Lower leg skin (tissue), 4 donors: ENCODE data around the gene ATP5F1D. TPM values are rescaled to one million over a fixed set of nuclear protein-coding genes. Genes with fewer than 3 reads are reported as not detected.

Experiments
- DNase-seq, 2 donors: peaks; one replicate each; pipeline ENCODE4 v3.0.0-alpha.2; 2019; ENCODE audit warnings: low spot score in 2 of 2
- H3K4me3 ChIP-seq: fragments of 200-600 bp; sonication (generic); 2 replicates; pipeline ENCODE4 v1.5.1; 2017; ENCODE audit warnings: mild to moderate bottlenecking, low read depth; ENCODE audit not compliant: poor library complexity, severe bottlenecking
- POLR2A ChIP-seq, 2 donors: fragments of 450-650 bp; IDR thresholded peaks; one replicate each; pipeline ENCODE4 v1.6.1; 2016 to 2017; ENCODE audit warnings: antibody characterized with exemption in 2 of 2, mild to moderate bottlenecking in 1 of 2, moderate library complexity in 1 of 2
- WGBS, 2 donors: methylation state at CpG; one replicate each; pipeline ENCODE4 v1.1.5; 2018; 5-methylcytosine and 5-hydroxymethylcytosine counted together
- intact Hi-C: fragments of 100-400 bp; cut with DNase I; formaldehyde crosslinking; loops from one replicate; pipeline ENCODE4 v1.15.0; 2023; ENCODE audit warnings: low total_unique reads
- total RNA-seq, 4 donors: library from RNA; depleted of rRNA; stranded (reverse); fragments of >200 nt; gene quantifications; one replicate each; pipeline ENCODE4 v1.1.0, GENCODE V29; 2016
- TF ChIP-seq, protein P1 (sequence below), 3 donors: fragments of 450-650 bp; IDR thresholded peaks; one replicate each; pipeline ENCODE4 v1.5.1; 2016; ENCODE audit warnings: antibody characterized with exemption in 3 of 3, mild to moderate bottlenecking in 3 of 3, moderate library complexity in 2 of 3

The ATP5F1D gene
- total RNA-seq, 4 donors from 2014 or later = 121 to 198 (median 146) TPM

DNA sequence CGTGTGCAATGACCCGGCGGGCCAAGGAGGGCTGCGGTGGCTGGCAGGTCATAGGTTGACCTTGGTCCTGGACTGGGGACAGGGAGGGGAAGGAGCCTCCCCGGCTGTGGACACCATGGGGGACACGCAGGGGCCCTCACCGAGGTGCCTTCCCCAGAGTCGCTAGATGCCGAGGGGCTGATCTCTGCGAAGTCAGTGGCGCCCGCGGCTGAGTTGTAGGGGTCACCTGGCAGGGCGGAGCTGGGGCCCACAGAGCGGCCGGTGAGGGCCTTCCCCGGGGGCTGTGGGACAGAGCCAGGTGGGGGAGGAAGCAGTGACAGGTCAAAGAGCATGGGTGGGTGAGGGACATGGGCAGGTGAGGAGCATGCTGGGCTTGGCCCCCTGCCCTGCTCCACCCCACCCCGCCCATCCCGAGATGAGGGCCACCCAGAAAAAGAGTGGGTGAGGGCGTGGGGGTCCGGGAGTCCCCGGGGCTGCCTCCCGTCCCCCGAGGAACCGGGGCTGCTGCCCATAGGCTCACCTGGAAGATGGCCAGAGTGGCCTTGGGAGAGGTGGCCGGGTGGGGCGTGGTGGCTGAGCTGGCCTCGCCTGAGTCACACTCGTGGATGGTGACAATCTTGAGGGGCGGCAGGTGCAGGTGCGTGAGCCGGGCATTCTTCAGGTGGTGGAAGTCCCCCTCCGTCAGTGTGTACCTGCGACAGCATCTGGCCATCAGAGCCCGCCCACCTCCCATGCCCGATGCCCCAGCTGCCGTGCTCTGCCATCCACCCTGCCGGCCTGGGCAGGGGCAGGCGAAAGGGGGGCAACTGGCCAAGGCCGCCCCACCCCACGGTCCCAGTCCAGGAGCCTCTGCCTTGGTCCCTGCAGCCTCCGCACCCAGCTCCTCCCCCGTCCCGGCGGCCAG, 7.2 kb upstream of the ATP5F1D start:
- intact Hi-C loops = no loop called here
- no peak for TF ChIP-seq POLR2A (IDR thresholded peaks at IDR 0.05)
- TF ChIP-seq, protein P1, sequence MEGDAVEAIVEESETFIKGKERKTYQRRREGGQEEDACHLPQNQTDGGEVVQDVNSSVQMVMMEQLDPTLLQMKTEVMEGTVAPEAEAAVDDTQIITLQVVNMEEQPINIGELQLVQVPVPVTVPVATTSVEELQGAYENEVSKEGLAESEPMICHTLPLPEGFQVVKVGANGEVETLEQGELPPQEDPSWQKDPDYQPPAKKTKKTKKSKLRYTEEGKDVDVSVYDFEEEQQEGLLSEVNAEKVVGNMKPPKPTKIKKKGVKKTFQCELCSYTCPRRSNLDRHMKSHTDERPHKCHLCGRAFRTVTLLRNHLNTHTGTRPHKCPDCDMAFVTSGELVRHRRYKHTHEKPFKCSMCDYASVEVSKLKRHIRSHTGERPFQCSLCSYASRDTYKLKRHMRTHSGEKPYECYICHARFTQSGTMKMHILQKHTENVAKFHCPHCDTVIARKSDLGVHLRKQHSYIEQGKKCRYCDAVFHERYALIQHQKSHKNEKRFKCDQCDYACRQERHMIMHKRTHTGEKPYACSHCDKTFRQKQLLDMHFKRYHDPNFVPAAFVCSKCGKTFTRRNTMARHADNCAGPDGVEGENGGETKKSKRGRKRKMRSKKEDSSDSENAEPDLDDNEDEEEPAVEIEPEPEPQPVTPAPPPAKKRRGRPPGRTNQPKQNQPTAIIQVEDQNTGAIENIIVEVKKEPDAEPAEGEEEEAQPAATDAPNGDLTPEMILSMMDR (IDR thresholded peaks at IDR 0.05) = no peak
- no peak overlapping the region for H3K4me3 ChIP-seq
- 85% methylated on average over 37 to 42 of the region's 45 CpGs for WGBS, 2 donors
- no peak for DNase-seq

DNA sequence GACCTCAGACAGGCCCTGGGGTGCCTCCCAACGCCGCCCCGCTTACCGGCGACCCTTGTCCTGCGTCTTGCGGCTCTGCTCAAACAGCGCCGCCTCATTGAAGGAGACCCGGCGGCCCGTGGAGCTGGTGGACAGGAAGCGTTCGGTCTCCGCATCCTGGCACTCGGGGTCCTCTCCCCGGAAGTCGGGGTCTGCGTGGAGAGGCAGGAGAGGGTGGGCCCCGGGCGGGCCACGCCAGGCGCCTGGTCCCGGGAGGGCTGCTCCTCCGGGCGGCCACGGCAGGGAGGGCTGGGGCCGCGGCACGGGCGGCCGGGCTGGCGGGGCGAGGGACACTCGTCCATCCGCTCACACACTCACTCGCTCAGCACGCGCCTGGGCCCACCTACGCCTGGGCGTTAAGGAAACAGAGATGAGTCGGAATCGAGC, 6.6 kb upstream of the ATP5F1D start:
- no peak for TF ChIP-seq POLR2A (IDR thresholded peaks at IDR 0.05)
- TF ChIP-seq, protein P1 (IDR thresholded peaks at IDR 0.05) = no peak
- H3K4me3 ChIP-seq = no peak overlapping the region
- DNase-seq = no peak
- 91 to 94% methylated on average over 35 to 43 of the region's 43 CpGs for WGBS, 2 donors
- intact Hi-C loops = no loop called here

DNA sequence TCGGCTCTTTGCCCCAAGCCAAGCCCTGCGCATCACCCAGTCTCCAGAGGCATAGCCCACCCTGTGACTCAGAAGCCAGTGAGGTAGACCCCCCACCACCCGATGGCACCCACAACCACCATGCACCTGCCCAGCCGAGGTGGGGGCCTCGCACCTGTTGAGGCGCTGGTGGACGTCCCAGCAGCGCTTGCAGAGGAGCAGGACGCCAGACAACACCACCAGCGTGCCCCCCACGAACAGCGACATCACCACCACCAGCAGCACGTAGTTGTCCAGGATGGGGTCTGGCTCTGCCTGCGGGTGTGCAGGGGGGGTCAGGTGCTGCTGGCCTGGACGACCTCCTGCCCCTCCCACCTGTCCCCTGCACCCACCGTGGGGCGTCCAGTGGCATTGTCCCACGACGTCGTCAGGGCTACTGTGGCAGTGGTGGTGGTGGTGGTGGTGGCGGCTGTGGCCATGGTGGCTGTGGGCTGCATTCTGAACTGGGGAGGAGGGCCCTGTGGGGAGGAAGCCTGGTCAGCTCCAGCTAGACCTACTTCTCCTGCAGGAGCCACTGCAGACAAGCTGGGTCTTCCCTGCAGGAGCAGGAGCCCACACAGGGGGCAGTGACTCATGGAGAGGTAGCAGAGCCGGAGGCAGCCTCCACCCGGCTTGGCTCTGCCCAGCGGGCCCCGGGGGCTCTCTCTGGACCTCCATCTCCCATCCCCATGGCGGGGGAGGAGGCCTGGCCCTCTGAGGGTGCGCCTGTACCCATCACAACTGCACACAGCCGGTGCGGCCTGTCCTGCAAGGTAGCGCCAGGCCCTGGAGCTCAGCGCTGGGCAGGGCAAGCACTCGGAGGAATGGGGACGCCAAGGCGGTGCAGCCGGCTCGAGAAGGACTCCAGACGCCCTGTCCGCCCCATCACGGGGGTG, 5.7 kb upstream of the ATP5F1D start:
- no peak for DNase-seq
- intact Hi-C loops = no loop called here
- 53 to 88% methylated on average over 14 to 26 of the region's 39 CpGs for WGBS, 2 donors
- H3K4me3 ChIP-seq = no peak overlapping the region
- TF ChIP-seq, protein P1 (IDR thresholded peaks at IDR 0.05) = no peak
- TF ChIP-seq POLR2A (IDR thresholded peaks at IDR 0.05) = no peak

DNA sequence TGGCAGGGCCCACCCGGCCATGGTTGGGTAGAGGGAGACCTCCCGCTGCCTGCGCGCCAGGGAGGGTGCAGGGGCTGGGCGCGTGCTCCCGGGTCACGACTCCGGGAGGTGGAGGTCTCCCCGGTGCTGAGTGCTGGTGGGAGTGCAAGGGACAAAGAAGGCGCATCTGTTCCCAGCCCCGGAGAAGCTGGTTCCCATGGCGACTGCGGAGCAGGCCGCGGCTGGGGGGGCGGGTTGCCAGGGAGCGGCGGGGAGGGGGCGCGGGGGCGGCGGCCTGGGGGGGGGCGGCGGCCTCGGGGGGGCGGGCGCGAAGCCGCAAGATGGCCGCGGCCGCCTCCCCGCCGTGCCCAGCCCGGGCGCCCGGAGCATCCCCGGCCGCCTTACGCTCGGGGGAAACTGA, 5.0 kb upstream of the ATP5F1D start:
- TF ChIP-seq, protein P1 (IDR thresholded peaks at IDR 0.05) = no peak
- TF ChIP-seq POLR2A (IDR thresholded peaks at IDR 0.05) = no peak
- H3K4me3 ChIP-seq = no peak overlapping the region
- 20% methylated on average over 2 of the region's 42 CpGs; no CpG with 5 or more reads in 1 of the 2 donors for WGBS, 2 donors
- intact Hi-C loops = no loop called here
- no peak for DNase-seq

DNA sequence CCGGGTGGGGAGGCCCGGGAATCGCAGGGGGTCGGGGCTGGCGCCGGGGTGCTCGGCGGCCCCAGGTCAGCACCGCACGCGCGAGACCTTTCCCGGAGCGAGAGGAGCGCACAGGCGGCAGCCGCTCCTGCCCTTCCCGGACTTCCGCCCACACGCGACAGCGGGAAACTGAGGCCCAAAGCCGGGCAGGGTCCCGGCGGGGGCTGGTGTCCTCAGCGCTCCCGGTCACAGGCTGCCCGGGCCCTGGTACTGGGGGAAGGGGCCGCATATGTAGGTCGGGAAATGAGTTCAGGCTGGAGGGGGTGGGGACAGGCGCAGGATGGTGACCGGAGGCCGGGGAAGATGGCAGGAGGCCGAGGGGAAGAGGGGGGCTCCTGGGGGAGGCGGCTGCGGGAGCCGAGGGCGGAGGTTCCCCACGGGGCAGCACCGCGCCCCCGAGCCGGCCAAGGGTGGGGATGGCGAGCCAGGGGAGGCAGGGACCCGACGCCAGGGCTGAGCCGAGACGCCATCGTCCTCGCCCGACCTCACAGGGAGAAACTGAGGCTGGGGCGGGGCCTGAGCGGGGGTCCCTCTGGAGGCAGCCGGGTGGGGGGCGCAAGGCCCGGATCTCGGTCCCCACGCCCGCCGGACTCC, 4.4 kb upstream of the ATP5F1D start:
- TF ChIP-seq POLR2A (IDR thresholded peaks at IDR 0.05) = no peak
- TF ChIP-seq, protein P1 (IDR thresholded peaks at IDR 0.05) = no peak
- intact Hi-C loops = no loop called here
- peak overlapping the region; percentile 4 for H3K4me3 ChIP-seq
- 0% methylated on average over 41 to 46 of the region's 60 CpGs for WGBS, 2 donors
- DNase-seq = no peak
